HFFc6 (cell line): Measurements from ENCODE around the gene ACAD10. TPM values are rescaled to one million over a fixed set of nuclear protein-coding genes. Genes with fewer than 3 reads are reported as not detected.
A peak's percentile ranks its signal among the peaks of the same experiment; 100 is the strongest.

ENCODE experiments used
- DNase-seq: peaks from one replicate; pipeline ENCODE4 v3.0.0-alpha.2; 2018
- H3K27ac Mint-ChIP-seq: 2 replicates; pipeline ENCODE4 v1.8.0; 2020; ENCODE audit warnings: mild to moderate bottlenecking, mixed read lengths
- H3K27me3 Mint-ChIP-seq: 2 replicates; pipeline ENCODE4 v1.8.0; 2021; ENCODE audit warnings: mild to moderate bottlenecking, moderate library complexity, mixed read lengths; ENCODE audit not compliant: insufficient read depth
- H3K36me3 Mint-ChIP-seq: 2 replicates; pipeline ENCODE4 v1.8.0; 2021; ENCODE audit warnings: low read depth, mixed read lengths
- H3K4me1 Mint-ChIP-seq: 2 replicates; pipeline ENCODE4 v1.8.0; 2020; ENCODE audit warnings: low read depth, mixed read lengths
- H3K4me3 Mint-ChIP-seq: 2 replicates; pipeline ENCODE4 v1.8.0; 2020; ENCODE audit warnings: mild to moderate bottlenecking, moderate library complexity, mixed read lengths
- H3K9me3 Mint-ChIP-seq: 2 replicates; pipeline ENCODE4 v1.8.0; 2020; ENCODE audit warnings: mild to moderate bottlenecking, mixed read lengths
- total RNA-seq, 6 experiments: library from RNA; stranded (reverse); fragmentation: NEBNext Ultra II Directional; extraction: Animal tissue kit (Norgen Biotek cat#: 25700); gene quantifications; 2 replicates in 1 of 6; 3 replicates in 5 of 6; pipeline ENCODE4 v1.2.3, GENCODE V29; 2021
- TF ChIP-seq, protein P1 (sequence below): fragments of 200-600 bp; sonication (generic); IDR thresholded peaks from 2 replicates; pipeline ENCODE4 v1.5.0; 2021; ENCODE audit warnings: antibody characterized with exemption, mild to moderate bottlenecking

ACAD10 gene
- total RNA-seq, 6 experiments from 2014 or later = 12.8 to 18.4 (median 17.8) TPM

DNA sequence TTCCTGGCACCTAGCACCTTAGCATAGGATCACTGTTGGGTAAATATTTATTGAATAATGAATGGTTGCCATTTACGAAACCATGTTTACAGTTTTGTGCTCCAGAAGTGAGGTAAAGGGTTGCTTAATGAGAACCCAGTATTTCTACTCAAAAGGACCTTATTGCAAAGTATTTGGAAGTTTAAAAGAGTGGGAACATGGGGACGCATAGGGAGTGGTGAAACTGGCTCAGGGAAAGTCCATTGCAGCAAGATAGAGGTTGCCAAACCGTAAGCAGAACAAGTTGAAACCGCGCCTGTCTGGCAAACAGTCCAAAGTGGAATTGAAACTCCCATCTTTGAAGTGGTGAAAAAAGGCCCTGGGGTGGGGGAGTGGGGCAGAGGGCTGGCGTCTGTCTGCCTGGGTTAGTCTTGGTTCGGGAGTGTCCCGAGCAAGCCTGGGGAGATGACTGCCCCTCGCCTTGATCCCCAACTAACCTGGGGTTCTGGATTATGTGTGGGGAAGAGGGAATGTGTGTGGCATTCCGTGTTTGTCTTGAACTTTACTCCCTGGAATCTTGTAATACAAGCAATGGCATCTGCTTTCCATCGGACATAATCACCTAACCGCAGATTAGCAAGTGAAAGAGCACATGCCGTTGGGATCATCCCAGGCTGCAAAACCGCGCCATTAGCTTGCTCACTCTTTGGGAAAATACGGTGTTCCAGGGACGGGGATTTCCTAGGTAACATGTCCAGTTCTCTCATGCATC, 88.1 kb downstream of the ACAD10 start:
- H3K36me3 Mint-ChIP-seq = no peaks in the 10 kb centered on the region
- H3K4me3 Mint-ChIP-seq = peak overlapping the region; percentile 70
- H3K27ac Mint-ChIP-seq = peak overlapping the region; percentile 21; the same call in 1 of the 2 replicates
- peak; percentile 45 for DNase-seq
- H3K4me1 Mint-ChIP-seq = peaks cover 27% of the 10 kb centered on the region
- TF ChIP-seq, protein P1, sequence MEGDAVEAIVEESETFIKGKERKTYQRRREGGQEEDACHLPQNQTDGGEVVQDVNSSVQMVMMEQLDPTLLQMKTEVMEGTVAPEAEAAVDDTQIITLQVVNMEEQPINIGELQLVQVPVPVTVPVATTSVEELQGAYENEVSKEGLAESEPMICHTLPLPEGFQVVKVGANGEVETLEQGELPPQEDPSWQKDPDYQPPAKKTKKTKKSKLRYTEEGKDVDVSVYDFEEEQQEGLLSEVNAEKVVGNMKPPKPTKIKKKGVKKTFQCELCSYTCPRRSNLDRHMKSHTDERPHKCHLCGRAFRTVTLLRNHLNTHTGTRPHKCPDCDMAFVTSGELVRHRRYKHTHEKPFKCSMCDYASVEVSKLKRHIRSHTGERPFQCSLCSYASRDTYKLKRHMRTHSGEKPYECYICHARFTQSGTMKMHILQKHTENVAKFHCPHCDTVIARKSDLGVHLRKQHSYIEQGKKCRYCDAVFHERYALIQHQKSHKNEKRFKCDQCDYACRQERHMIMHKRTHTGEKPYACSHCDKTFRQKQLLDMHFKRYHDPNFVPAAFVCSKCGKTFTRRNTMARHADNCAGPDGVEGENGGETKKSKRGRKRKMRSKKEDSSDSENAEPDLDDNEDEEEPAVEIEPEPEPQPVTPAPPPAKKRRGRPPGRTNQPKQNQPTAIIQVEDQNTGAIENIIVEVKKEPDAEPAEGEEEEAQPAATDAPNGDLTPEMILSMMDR = no peak
- H3K9me3 Mint-ChIP-seq = no peaks in the 10 kb centered on the region
- no peaks in the 10 kb centered on the region; the same call in 1 of the 2 replicates for H3K27me3 Mint-ChIP-seq

DNA sequence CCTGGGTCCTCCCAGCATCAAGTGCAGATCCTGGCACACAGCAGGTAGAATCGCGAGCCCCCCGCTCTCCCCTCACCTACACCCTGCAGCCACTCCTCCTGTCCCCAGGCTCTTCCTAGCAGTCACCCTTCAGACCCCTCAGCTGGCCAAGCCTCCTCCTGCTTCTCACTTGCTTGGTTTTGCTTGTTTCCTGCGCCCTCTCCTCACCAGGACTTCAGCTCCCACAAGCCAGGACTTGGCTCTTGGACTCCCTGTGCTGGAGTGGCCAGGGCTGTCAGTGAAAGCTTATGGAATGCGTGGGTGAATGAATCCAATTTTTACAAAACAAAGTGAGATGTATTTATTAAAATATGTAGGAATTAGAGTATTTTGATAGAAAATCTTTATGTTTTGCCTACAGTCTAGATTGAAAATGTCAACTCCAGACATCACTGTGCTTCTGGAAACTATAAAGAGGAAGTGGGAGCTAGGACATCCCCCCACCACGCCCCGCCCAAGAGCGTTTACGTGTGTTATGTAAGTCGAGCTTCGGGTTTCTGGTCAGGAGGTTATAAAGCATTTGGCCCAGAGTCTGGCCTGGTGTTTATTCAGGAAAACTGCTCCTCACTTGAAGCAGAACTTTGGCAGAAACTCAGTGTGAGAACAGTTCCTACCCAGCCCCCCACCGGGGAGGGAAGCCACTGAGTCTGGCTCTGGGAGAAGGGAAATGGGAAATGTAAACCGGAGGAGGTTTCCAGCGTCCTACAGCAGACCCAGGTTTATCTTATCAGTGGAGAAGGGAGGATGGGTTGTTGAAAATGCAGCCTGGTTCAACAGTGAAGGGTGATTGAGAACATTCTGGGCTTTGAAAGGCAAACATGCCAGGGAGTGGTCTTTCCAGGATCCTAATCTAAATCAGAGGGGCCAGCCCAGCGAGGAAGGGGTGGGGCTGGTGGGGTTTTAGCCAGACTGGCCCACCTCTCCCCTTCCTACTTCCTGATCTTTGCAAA, 89.6 kb downstream of the ACAD10 start:
- TF ChIP-seq, protein P1 = no peak
- peaks cover 27% of the 10 kb centered on the region for H3K4me1 Mint-ChIP-seq
- H3K36me3 Mint-ChIP-seq = peaks cover 3% of the 10 kb centered on the region; the same call in 1 of the 2 replicates
- no peaks in the 10 kb centered on the region for H3K9me3 Mint-ChIP-seq
- no peak for DNase-seq
- peak overlapping the region; percentile 40 for H3K27ac Mint-ChIP-seq
- no peaks in the 10 kb centered on the region; the same call in 1 of the 2 replicates for H3K27me3 Mint-ChIP-seq
- peak overlapping the region; percentile 18 for H3K4me3 Mint-ChIP-seq

DNA sequence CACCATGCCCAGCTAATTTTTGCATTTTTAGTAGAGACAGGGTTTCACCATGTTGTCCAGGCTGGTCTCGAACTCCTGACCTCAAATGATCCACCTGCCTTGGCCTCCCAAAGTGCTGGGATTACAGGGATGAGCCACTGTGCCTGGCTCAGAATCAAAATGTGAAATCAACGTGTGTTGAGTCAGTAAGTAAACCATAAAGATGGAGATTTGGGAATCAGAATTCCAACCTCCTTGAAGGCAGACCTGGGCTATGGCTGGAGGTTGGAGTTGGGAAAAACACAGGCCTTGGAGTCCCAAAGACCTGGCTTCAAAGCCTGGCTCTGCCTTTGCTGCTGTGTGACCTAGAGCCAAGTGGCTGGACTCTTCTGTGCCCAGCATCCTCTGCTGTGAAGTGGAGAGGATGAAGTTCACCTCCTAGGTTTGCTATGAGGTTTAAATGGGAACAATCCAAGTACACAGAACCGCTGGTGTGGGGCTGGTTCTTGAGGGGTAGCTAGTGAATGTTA, 91.0 kb downstream of the ACAD10 start:
- DNase-seq = no peak
- H3K9me3 Mint-ChIP-seq = no peaks in the 10 kb centered on the region
- no peak overlapping the region for H3K4me3 Mint-ChIP-seq
- H3K27me3 Mint-ChIP-seq = no peaks in the 10 kb centered on the region; the same call in 1 of the 2 replicates
- no peak overlapping the region for H3K27ac Mint-ChIP-seq
- peaks cover 13% of the 10 kb centered on the region; the same call in 1 of the 2 replicates for H3K36me3 Mint-ChIP-seq
- TF ChIP-seq, protein P1 = no peak
- H3K4me1 Mint-ChIP-seq = peaks cover 27% of the 10 kb centered on the region

DNA sequence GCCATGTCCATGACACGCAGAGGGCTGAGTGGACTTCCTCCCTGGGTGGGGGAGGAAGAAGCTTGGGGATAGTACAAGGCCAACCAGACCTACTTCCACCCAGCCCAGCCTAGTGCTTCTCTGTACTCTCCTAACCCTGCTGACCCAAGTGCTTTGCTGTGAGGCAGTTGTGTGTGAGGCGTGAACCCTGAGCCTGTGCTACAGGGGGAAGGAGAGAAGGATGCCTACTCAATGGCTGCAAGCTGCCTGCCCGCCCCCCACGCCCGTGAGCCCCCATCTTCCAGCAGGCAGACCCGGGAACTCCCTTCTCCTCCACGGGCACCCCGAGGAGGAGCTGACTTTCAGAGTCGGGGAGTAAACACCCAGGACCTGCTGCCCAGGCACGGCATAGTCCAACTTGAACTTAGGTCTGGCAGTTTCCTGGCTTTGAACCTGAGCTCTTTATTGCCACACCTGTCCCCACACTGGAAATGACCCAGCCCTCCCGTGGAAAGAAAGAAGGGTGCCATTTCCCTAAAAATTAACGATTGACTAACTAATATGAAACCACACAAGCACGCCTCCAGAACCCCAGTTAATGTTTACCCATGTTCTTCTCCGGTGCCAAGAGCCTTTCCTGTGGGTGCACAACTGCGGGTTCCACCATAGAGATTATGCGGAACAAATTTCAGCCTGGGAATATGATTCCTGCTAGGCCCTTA, 91.6 kb downstream of the ACAD10 start:
- DNase-seq = no peak
- Mint-ChIP-seq H3K9me3 (no peaks in the 10 kb centered on the region), H3K4me1 (peaks cover 27% of the 10 kb centered on the region), H3K27me3 (no peaks in the 10 kb centered on the region; the same call in 1 of the 2 replicates), H3K36me3 (peaks cover 14% of the 10 kb centered on the region; the same call in 1 of the 2 replicates), H3K27ac (no peak overlapping the region), H3K4me3 (no peak overlapping the region)
- TF ChIP-seq, protein P1 = no peak

DNA sequence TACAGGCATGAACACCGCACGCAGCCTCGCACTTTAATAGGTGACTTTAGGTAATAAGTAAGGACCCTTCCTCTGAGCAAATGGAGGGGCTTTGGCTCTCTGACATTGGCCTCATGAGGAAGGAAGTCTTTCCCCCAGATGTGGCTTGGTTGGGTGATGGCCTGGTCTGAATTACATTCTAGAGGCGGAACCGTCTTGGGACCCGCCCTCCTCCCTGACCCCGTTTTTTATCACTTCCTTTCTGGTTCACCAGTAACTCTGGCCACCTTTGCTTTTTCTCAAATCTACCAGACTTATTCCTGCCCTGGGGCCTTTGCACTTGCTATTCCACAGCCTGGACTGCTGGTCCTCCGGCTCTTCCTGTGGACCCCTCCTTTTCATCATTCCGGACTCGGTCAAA, 94.3 kb downstream of the ACAD10 start:
- Mint-ChIP-seq H3K9me3 (no peaks in the 10 kb centered on the region), H3K27me3 (no peaks in the 10 kb centered on the region; the same call in 1 of the 2 replicates), H3K4me3 (no peak overlapping the region), H3K36me3 (peaks cover 14% of the 10 kb centered on the region; the same call in 1 of the 2 replicates), H3K27ac (no peak overlapping the region), H3K4me1 (peaks cover 10% of the 10 kb centered on the region)
- no peak for DNase-seq
- TF ChIP-seq, protein P1 = no peak
